B cell (primary cell): ENCODE data around the gene ZYG11A. TPM values are rescaled to one million over a fixed set of nuclear protein-coding genes. Genes with fewer than 3 reads are reported as not detected.

Experiments used
- ATAC-seq: fragments of 200-7000 bp; cut with Tn5 transposase; one replicate; pipeline ENCODE4 v1.10.0; 2021; ENCODE audit warnings: low read depth, mild to moderate bottlenecking, moderate number of reproducible peaks, moderate library complexity
- CTCF ChIA-PET: fragments of 350-600 bp; sonication (Branson Sonifier 250); formaldehyde crosslinking; loops from one replicate; lab custom pipeline; 2021; ENCODE audit warnings: antibody characterized with exemption, inconsistent platforms; lab: Charles Lee
- POLR2A ChIA-PET: fragments of 350-600 bp; sonication (Branson Sonifier 250); formaldehyde crosslinking; loops from one replicate; lab custom pipeline; 2021; ENCODE audit warnings: antibody characterized with exemption; lab: Charles Lee
- DNase-seq: peaks from one replicate; pipeline ENCODE4 v3.0.0; 2013
- H2AFZ ChIP-seq: 2 replicates; pipeline ENCODE4 v1.6.1; 2012; ENCODE audit warnings: mild to moderate bottlenecking, low read depth, low read length; ENCODE audit not compliant: insufficient read depth, poor library complexity, severe bottlenecking
- H3K27ac ChIP-seq, 2 donors: 1 replicate in 1 of 2; 2 replicates in 1 of 2; pipeline ENCODE4 v1.5.1; 2012 to 2013; ENCODE audit warnings: low read length in 2 of 2, mild to moderate bottlenecking in 2 of 2, moderate library complexity in 1 of 2
- H3K27me3 ChIP-seq, 4 experiments: fragments of 200-600 bp in 1 of 4; sonication (generic) in 1 of 4; replicated peaks in 1 of 4; 1 replicate in 2 of 4; 2 replicates in 2 of 4; pipeline versions ENCODE4 v1.6.1 to v1.7.0; 2013 to 2016; ENCODE audit warnings: low read length in 3 of 4, mild to moderate bottlenecking in 2 of 4, mixed read lengths in 1 of 4, moderate library complexity in 1 of 4; ENCODE audit not compliant: insufficient read depth in 4 of 4, control insufficient read depth in 3 of 4; ENCODE audit errors: control extremely low read depth in 1 of 4
- H3K36me3 ChIP-seq, 2 experiments: replicated peaks in 1 of 2; 1 replicate in 1 of 2; 2 replicates in 1 of 2; pipeline versions ENCODE4 v1.6.1 to v1.7.1; 2013; ENCODE audit warnings: low read length in 1 of 2; ENCODE audit not compliant: insufficient read depth in 2 of 2, control insufficient read depth in 1 of 2; ENCODE audit errors: control extremely low read depth in 1 of 2, extremely low read depth in 1 of 2
- H3K4me1 ChIP-seq, 2 donors: fragments of 200-600 bp in 1 of 2; sonication (generic) in 1 of 2; 1 replicate in 1 of 2; 2 replicates in 1 of 2; pipeline versions ENCODE4 v1.5.1 to v1.6.1; 2013 to 2017; ENCODE audit warnings: low read length in 2 of 2; ENCODE audit not compliant: control insufficient read depth in 2 of 2, insufficient read depth in 2 of 2
- H3K4me2 ChIP-seq: replicated peaks from 2 replicates; pipeline ENCODE3; 2012; ENCODE audit warnings: mild to moderate bottlenecking, low read depth, low read length; ENCODE audit not compliant: poor library complexity, severe bottlenecking
- H3K4me3 ChIP-seq, 5 experiments: fragments of 200-600 bp in 1 of 5; sonication (generic) in 1 of 5; 1 replicate in 3 of 5; 2 replicates in 2 of 5; pipeline versions ENCODE4 v1.5.1 to v1.7.0; 2011 to 2016; ENCODE audit warnings: low read length in 4 of 5, mild to moderate bottlenecking in 4 of 5, low read depth in 2 of 5, control low read depth in 1 of 5, moderate library complexity in 1 of 5; ENCODE audit not compliant: insufficient read depth in 1 of 5; ENCODE audit errors: control extremely low read depth in 1 of 5, extremely low read depth in 1 of 5
- H3K79me2 ChIP-seq: fragments of 200-600 bp; sonication (generic); one replicate; pipeline ENCODE4 v1.6.0; 2016; ENCODE audit warnings: low read length; ENCODE audit not compliant: control insufficient read depth, insufficient read depth
- H3K9ac ChIP-seq: fragments of 200-600 bp; sonication (generic); 2 replicates; pipeline ENCODE4 v1.6.1; 2017; ENCODE audit warnings: mild to moderate bottlenecking, low read length, moderate library complexity
- H3K9me3 ChIP-seq, 3 donors: one replicate each; pipeline versions ENCODE4 v1.6.1 to v1.7.1; 2013; ENCODE audit warnings: low read length in 2 of 3; ENCODE audit not compliant: control insufficient read depth in 2 of 3, insufficient read depth in 1 of 3; ENCODE audit errors: control extremely low read depth in 1 of 3
- H4K20me1 ChIP-seq: 2 replicates; pipeline ENCODE4 v1.6.0; 2012; ENCODE audit warnings: mild to moderate bottlenecking, low read length; ENCODE audit not compliant: insufficient read depth, control insufficient read depth, poor library complexity, severe bottlenecking
- H3K27ac Mint-ChIP-seq: one replicate; pipeline ENCODE4 v1.8.0; 2021; ENCODE audit warnings: mixed read lengths
- H3K27me3 Mint-ChIP-seq: one replicate; pipeline ENCODE4 v1.8.0; 2021; ENCODE audit warnings: mixed read lengths
- H3K4me1 Mint-ChIP-seq: one replicate; pipeline ENCODE4 v1.8.0; 2021; ENCODE audit warnings: mixed read lengths
- H3K4me3 Mint-ChIP-seq: one replicate; pipeline ENCODE4 v1.8.0; 2021; ENCODE audit warnings: mixed read lengths
- H3K9me3 Mint-ChIP-seq: one replicate; pipeline ENCODE4 v1.8.0; 2022; ENCODE audit warnings: mixed read lengths; ENCODE audit not compliant: insufficient read depth
- EZH2 ChIP-seq: IDR thresholded peaks from 2 replicates; pipeline ENCODE4 v1.6.1; 2012; ENCODE audit warnings: borderline replicate concordance, low read depth, mild to moderate bottlenecking, moderate library complexity, low read length; ENCODE audit not compliant: insufficient read depth, poor library complexity, severe bottlenecking
- WGBS: methylation state at CpG from one replicate; pipeline ENCODE4 v1.1.5; 2013; ENCODE audit warnings: missing lambda C conversion rate; ENCODE audit not compliant: insufficient coverage; 5-methylcytosine and 5-hydroxymethylcytosine counted together
- intact Hi-C: fragments of 100-400 bp; cut with micrococcal nuclease; formaldehyde crosslinking; loops from one replicate; pipeline ENCODE4 v1.10.0; 2022
- polyA plus RNA-seq: library from polyadenylated mRNA; depleted of rRNA; stranded (reverse); fragments of >200 nt; gene quantifications from 2 replicates; pipeline ENCODE4 v1.2.3, GENCODE V29; 2012
- total RNA-seq, 2 donors: library from RNA; stranded (reverse); fragments of 120-200 nt in 1 of 2; gene quantifications; 1 replicate in 1 of 2; 2 replicates in 1 of 2; pipeline versions ENCODE4 v1.2.3 to v1.2.4, GENCODE V29; 2013 to 2022
- TF ChIP-seq, protein P1 (sequence below): fragments of 200-600 bp; IDR thresholded peaks from one replicate; pipeline ENCODE4 v1.8.0; 2022; ENCODE audit warnings: antibody characterized with exemption, mild to moderate bottlenecking

The ZYG11A gene
- total and polyA plus RNA-seq, 2 donors (not counting 1 experiment from before 2014, with no cell fraction given), result 0.24 to 1.5 TPM

DNA sequence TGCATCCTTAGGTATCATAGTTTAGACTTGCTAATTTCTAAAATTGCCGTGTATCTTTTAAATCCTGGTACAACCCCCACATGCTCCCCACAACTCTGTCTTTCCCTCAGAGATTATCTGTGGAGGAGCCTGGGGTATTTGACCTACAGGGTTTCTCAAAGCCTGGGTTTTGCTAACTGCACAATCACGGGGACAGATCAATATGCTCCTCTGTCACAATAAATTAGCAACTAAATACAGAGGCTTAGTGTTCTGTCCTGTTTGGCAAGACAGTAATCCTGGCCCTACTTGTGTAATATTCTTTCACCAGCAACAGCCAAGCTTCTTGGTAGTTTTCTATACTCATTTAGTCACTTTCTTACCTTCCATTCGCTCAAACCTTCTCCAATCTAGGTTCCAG is 70.5 kb downstream of the ZYG11A start:
- no peaks in the 10 kb centered on the region for H3K79me2 ChIP-seq
- TF ChIP-seq EZH2, result no peak
- TF ChIP-seq, protein P1, sequence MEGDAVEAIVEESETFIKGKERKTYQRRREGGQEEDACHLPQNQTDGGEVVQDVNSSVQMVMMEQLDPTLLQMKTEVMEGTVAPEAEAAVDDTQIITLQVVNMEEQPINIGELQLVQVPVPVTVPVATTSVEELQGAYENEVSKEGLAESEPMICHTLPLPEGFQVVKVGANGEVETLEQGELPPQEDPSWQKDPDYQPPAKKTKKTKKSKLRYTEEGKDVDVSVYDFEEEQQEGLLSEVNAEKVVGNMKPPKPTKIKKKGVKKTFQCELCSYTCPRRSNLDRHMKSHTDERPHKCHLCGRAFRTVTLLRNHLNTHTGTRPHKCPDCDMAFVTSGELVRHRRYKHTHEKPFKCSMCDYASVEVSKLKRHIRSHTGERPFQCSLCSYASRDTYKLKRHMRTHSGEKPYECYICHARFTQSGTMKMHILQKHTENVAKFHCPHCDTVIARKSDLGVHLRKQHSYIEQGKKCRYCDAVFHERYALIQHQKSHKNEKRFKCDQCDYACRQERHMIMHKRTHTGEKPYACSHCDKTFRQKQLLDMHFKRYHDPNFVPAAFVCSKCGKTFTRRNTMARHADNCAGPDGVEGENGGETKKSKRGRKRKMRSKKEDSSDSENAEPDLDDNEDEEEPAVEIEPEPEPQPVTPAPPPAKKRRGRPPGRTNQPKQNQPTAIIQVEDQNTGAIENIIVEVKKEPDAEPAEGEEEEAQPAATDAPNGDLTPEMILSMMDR, result no peak
- Mint-ChIP-seq H3K9me3 (no peaks in the 10 kb centered on the region), H3K27me3 (no peaks in the 10 kb centered on the region), H3K4me3 (no peak overlapping the region), H3K27ac (no peak overlapping the region), H3K4me1 (no peaks in the 10 kb centered on the region)
- ATAC-seq (no peak), DNase-seq (no peak)
- H3K27me3 ChIP-seq, result no peaks in the 10 kb centered on the region
- CTCF ChIA-PET, result no interaction called here
- intact Hi-C loops, result no loop called here
- WGBS, result 100% methylated on average over 2 of the region's 3 CpGs
- no peaks in the 10 kb centered on the region for H3K9me3 ChIP-seq
- no peaks in the 10 kb centered on the region for H3K4me1 ChIP-seq
- H2AFZ ChIP-seq, result no peak overlapping the region
- no peak overlapping the region for H3K27ac ChIP-seq
- H4K20me1 ChIP-seq, result no peaks in the 10 kb centered on the region
- peaks cover 0 to 4% of the 10 kb centered on the region in 2 experiments for H3K36me3 ChIP-seq
- H3K9ac ChIP-seq, result no peak overlapping the region
- no peak overlapping the region for H3K4me2 ChIP-seq
- POLR2A ChIA-PET, result no interaction called here
- H3K4me3 ChIP-seq, result no peak overlapping the region

DNA sequence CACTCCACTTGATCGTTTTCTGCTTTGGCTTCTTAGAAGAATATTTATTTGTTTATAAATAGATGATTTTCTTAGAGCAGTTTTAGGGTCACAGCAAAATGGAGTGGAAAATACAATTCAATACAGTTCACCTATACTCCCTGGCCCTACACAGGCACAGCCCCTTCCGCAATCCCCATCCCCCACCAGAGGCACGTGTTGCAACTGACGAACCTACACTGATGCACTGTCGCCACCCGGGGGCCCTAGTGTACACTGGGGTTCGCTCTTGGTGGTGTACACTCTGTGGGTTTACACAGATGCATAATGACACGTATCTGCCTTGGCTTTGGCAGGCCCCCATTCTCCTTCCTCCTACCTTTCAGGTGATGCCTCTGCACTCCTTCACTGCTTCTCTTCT is 71.0 kb downstream of the ZYG11A start:
- Mint-ChIP-seq H3K9me3 (no peaks in the 10 kb centered on the region), H3K27me3 (no peaks in the 10 kb centered on the region), H3K4me1 (no peaks in the 10 kb centered on the region), H3K27ac (no peak overlapping the region), H3K4me3 (no peak overlapping the region)
- Histone ChIP-seq H3K9ac (no peak overlapping the region), H3K27ac (no peak overlapping the region), H3K36me3 (peaks cover 0 to 3% of the 10 kb centered on the region in 2 experiments), H3K27me3 (no peaks in the 10 kb centered on the region), H3K4me1 (no peaks in the 10 kb centered on the region), H3K9me3 (no peaks in the 10 kb centered on the region), H3K4me3 (no peak overlapping the region), H2AFZ (no peak overlapping the region), H3K79me2 (no peaks in the 10 kb centered on the region), H3K4me2 (no peak overlapping the region), H4K20me1 (no peaks in the 10 kb centered on the region)
- TF ChIP-seq, protein P1, result no peak
- no peak for TF ChIP-seq EZH2
- ChIA-PET POLR2A (no interaction called here), CTCF (no interaction called here)
- DNase-seq (no peak), ATAC-seq (no peak)
- WGBS, result 81% methylated on average over 7 of the region's 8 CpGs
- intact Hi-C loops, result no loop called here
